GM18909 (cell line): ENCODE data around the gene ZNF664.

Experiments used
- ATAC-seq: cut with Tn5 transposase; IDR thresholded peaks from one replicate; pipeline ENCODE4 v1.9.1; 2021; ENCODE audit warnings: mild to moderate bottlenecking; ENCODE audit not compliant: unreplicated experiment, poor library complexity

The ZNF664 gene

DNA sequence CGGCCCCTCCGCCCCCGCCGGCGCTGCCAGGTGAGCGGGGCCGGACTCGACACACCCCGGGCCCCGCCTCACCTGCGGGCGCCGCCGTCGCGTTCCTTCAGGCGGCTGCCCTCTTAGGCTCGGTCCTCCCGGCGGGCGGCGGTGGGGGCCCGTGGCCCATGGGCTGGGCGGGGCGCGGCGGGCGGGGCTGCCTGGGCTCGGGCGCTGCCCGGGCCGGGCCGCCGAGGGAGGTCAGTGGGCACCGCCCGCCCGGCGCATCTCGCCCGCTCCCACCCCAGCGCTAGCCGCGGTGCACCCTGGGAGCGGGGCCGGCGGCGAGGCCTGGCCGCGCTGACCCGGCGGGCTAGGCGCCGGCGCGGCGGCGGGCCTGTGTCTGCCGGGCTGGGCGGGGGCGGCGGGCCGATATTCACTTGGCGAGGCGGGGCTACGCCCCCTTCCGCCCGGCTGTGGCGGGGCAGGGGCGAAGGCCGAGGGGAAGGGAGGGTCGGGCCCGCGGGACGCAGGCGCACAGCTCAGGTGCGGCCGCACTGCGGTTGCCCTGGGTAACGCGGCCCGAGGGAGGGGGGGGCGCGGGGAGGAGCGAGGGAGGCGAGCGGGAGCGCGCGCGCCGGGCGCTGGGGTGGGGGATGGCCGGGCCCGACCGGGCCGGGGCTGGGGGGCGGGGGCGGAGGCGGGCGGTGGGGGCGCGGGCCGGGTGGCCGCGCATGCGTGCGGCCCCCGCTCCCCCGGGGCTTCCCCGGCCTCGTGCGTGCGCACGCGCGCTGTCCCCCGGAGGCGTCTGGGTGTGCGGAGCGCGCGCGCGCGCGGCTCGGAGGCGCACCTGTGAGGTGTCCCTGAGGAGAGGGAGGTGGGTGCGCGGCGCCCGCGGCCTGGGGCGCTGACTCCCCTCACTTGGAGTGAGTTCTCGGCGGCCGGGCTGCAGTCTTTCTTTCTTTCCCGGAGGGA is at the start of gene ZNF664, which contains the start of gene CCDC92:
ZNF664 (plus strand) TSS at position 759 of the 945 bp plus-strand sequence. CDS start 38,930 bp downstream, outside the sequence.
CCDC92 (minus strand) TSS at position 375 of the 945 bp plus-strand sequence. CDS start 28,526 bp downstream, outside the sequence.
- peak; percentile 78 for ATAC-seq

- no peak for ATAC-seq
These were observed 49.1 kb upstream of the ZNF664 start for GRCh38 chr12:123923927-123924326.

DNA sequence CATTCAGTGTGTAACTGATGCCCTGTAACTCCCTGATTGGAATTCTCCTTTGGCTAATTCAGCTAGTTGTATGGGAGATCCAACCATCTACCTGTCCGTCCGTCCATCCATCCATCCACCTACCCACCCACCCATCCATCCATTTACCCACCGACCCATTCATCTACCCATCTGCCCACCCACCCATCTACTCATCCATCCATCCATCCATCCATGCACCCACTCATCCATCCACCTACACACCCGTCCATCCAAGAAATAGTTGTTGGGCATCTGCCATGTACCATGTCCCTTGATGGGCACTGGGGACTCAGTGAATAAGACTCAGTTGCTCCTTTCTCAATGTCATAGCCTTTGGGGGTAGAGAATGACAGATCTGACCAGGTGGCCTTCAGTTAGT is 48.5 kb upstream of the ZNF664 start:
- no peak for ATAC-seq

DNA sequence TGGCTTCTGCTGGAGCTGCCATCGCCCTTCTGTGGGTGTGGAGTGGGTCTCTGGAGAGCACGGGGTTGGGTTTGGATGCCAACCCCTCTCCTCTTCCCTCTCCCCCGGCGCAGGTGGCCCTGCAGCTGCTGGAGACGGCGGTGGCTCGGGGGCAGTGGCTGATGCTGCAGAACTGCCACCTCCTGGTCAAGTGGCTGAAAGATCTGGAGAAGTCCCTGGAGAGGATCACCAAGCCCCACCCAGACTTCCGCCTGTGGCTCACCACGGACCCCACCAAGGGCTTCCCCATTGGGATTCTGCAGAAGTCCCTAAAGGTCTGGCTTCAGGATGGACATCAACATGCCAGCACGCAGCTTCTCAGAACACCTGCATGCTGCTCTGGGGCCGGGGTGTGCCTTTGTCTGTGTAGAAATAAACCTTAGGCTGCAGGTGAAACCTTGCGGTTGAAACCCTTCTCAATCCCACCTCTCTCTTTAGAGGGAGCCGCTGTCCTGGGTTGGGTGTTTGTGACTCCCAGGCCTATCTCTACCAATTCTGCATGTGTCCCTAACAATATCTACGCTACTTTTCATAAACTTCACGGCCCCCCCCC is 44.6 kb upstream of the ZNF664 start:
- no peak for ATAC-seq

- no peak for ATAC-seq
These were observed 44.1 kb upstream of the ZNF664 start for GRCh38 chr12:123928897-123929296.

- no peak for ATAC-seq
These were observed 43.0 kb upstream of the ZNF664 start for GRCh38 chr12:123929946-123930583.

DNA sequence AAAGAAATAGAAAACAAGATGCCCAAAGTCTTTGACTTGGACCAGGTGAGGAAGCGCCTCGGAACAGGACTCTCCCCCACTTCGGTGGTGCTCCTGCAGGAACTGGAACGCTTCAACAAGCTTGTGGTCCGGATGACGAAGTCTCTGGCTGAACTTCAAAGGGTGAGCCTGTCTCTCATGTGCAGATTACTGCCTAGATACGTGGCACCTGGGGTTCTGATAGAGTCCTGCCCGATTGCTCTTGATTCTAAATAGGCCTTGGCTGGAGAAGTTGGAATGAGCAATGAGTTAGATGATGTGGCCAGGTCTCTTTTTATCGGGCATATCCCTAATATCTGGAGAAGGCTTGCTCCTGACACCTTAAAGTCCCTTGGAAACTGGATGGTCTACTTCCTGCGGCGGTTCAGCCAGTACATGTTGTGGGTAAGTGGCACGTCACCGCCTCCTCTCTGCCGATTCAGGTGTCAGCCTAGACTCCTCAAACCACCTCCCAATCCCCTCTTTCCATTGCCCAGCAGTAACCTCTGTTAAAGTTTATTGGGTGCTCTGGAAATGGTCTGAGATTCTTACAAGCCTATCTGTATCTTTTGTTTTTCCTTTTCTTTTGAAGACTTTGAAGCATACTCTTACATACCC is 41.2 kb upstream of the ZNF664 start:
- no peak for ATAC-seq

DNA sequence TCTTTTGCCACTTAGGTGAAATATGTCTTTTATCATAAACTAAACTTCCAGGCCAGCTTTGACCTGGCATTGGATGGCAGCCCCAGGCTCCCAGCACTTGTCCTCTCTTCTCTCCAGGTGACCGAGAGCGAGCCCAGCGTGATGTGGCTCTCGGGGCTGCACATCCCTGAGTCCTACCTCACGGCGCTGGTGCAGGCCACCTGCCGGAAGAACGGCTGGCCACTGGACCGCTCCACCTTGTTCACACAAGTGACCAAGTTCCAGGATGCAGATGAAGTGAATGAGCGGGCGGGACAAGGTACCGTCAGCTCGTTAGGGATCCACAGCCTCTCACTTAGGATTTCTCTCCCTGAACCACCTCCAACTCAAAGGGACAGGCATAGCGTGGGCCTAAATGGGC is 39.8 kb upstream of the ZNF664 start:
- no peak for ATAC-seq

GRCh38 chr12:123934016-123934620 is 38.9 kb upstream of the ZNF664 start:
- ATAC-seq = no peak

DNA sequence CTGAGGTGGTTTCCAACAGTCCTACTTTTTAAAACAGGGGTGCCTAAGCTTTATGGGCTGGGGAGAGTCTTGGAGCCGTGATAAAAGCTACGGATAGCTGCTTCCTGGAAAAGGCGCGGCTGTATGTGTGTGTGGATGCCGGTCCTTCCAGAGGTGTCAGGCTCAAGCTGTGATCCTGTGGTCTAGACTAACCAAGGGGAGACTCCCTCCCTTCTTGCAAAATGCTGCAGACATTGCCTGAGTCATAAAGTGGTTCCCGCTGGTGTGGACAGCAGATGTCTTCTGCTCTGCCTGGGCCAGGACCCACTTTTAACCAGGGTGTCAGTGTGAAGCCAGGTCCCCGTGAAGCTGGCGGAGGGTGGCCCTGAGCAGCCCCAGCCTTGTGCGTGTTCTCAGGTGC is 38.2 kb upstream of the ZNF664 start:
- no peak for ATAC-seq

DNA sequence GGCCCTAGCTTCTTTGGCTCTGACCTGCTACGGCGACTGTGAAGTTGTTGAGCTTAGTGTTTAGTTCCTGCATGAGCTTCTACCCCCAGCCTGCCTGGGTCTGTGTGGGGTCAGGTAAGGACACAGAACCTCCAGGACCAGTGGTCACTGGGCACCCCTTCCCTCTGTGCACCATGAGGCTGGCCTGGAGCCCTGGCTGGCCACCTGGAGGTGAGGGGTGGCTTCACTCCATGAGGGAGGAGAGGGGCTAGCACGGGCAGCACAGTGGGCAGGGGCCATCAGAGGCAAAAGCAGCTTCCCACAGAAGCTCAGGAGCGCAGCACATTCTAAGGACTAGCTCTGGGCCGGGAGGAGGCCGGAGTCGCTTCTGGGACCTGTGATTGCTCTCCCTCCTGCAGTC is 37.1 kb upstream of the ZNF664 start:
- ATAC-seq = no peak

DNA sequence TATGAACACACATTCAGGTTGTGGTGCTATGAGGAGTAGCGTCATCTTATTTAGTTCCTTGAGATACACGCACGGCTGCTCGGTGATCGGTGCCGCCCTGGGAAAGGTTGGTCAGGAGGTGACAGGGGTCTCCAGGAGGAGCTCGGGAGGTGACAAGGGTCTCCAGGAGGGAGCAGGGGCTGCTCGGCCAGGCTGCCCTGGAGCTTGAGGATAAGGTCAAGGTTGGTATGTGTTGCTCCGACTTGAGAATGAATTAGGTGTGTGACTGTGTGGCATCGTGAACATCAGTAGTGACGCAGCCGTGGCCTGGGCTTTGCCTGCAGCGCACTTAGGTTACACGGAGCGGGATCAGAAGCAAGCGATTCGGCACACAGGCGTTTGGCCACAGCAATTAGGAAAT is 36.5 kb upstream of the ZNF664 start:
- no peak for ATAC-seq

DNA sequence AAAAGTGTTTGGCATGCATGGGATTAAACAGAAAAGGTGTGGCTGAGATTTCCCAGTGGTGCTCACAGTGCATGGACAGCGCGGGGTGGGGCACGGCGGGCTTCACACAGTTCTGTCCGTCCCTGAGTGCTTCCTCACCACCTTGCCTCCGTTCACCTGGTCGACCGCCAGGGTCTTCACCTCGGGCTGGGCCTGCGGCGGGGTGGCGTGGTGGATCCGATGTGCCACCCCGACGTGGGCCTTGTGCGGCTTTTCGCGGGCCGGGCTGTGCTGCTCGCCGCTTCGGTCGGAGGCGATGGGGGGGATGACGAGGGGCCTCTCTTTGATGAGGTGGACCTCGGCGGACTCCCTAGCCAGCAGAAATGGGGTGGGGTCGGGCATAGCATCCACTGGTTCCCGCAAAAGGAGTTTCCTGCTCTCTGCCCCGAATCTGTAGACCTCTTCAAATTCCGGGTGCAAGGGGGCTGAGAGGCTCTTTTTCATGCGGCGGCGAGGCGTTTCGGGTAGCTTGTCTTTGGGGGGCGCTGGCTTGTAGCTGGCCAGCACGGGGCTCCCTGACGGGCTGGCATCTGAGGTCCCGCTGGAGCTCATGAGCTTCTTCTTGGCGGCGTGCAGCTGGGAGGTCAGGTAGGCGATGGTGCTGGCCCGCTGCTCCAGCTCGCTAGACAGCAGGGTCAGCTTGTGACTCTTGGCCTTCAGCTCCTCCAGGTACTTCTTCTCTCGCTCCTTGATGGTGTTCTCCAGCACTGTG is 35.9 kb upstream of the ZNF664 start:
- no peak for ATAC-seq

DNA sequence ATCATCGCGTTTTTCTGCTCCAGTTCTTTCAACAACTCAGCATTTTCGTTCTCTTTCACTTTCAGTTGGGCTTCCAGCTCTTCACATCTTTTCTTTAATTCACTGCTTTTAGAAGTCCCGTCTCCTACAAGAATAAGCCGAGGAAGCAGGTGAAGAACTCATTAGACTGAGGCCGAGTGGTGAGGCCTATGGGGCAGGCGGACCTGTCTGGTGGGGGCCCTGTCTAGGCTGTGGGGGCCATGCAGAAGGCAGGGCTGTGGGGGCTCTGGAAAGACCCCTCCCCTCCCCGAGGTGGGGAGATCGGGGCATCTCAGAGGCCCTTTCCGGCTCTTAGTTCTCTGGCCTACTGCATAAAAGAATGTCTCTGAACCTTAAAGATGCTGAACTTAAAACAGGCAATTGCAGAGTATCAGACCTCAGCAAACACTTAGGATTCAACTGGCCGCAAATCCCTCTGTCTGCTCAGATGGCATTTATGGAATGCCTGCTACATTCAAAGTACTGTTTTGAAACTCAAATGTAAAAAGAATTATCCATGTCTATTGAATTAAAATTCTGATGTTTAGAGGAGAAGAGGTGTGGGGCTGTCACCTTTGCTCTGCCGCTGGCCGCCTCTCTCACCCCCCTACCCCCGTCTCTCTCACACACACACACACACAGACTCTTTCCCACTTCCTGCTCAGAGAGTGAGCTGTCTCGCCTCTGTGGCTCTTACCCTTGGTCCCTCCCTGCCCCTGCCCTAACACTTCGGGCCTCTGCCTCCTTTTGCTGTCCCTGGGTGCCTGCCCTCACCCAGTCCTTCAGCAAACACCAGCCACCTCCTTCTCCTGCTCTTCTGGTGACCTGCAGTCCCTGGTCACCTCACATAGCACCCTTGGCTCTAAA is 35.1 kb upstream of the ZNF664 start:
- ATAC-seq = no peak

GRCh38 chr12:123938679-123939480 is 34.1 kb upstream of the ZNF664 start:
- no peak for ATAC-seq

DNA sequence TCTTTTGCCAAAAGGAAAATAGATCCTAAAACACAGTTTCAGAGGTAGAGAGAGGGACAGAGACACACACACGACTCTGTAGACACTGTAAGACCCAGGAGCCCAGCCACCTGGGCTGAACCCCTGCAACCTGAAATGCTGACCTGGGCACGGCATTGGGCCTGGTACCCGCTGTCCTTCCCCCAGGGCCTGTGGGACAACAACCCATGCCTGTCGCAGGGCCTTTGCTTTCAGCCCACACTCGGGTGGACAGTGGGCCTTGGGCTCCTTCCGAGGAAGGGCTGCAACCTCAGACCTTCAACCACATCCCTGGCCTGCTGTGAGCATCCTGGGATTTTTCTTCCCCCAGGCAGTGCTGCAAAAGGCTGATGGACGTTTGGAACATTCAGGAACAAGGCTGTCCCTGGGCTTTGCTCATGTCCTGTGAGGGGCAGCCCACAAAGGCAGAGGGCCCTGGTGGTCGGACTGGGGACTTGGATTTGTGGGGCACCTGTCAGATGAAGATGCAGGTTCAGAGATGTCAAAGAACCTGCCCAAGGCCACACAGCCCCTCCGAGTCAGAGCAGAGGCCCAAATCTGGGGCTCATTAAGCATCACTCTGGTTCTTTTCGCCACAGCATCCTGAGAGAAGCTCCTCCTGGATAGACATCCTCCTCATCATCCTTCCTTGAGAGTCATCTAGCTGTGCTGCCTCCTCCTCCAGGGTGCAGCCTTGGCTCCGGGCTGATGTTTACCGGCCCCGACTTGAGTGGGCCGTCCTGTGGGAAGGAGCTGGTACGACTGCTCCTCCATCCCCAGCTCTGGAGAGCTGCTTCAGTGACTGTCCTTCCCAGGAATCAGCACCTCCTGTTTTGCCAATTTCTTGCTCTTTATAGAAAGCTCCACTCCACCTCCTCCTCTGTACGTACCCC is 33.0 kb upstream of the ZNF664 start:
- no peak for ATAC-seq

DNA sequence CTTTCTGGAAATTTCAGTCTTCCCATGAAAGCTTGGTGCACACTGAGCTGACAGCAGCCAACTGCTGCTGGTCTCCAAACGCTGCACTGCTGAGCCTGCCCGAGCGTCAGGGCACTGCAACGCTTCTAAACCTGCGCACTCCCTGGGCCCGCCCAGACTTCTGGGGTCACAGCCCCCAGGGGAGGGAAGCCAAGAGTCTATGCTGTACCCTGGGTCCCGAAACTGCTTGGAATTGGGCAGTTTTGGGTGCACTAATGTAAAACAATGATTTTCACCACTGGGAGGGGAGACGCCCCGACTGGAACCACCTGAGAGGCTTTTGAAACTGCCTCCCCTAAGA is 32.4 kb upstream of the ZNF664 start:
- no peak for ATAC-seq
